WTC11 (cell line): ENCODE data around the gene CPNE4. TPM values are rescaled to one million over a fixed set of nuclear protein-coding genes. Genes with fewer than 3 reads are reported as not detected.

ENCODE experiments used
- ATAC-seq: fragments of 200-7000 bp; cut with Tn5 transposase; 2 replicates; pipeline ENCODE4 v1.10.0; 2021; ENCODE audit warnings: mild to moderate bottlenecking, moderate library complexity
- CTCF ChIA-PET: fragments of 300-600 bp; sonication (Branson Sonifier 250); formaldehyde crosslinking; loops from one replicate; lab custom pipeline; 2021; ENCODE audit warnings: antibody characterized with exemption; lab: Charles Lee
- POLR2A ChIA-PET: fragments of 350-600 bp; sonication (Branson Sonifier 250); formaldehyde crosslinking; loops from one replicate; lab custom pipeline; 2021; ENCODE audit warnings: antibody characterized with exemption; lab: Charles Lee
- DNase-seq: peaks from one replicate; pipeline ENCODE4 v3.0.0; 2021; ENCODE audit warnings: low spot score
- H3K27ac Mint-ChIP-seq: 2 replicates; pipeline ENCODE4 v1.8.0; 2021; ENCODE audit warnings: mixed read lengths
- H3K27me3 Mint-ChIP-seq: 2 replicates; pipeline ENCODE4 v1.8.0; 2021; ENCODE audit warnings: low read depth, mild to moderate bottlenecking, moderate library complexity, mixed read lengths
- H3K36me3 Mint-ChIP-seq: 2 replicates; pipeline ENCODE4 v1.8.0; 2021; ENCODE audit warnings: mixed read lengths
- H3K4me1 Mint-ChIP-seq: 2 replicates; pipeline ENCODE4 v1.8.0; 2022; ENCODE audit warnings: mixed read lengths
- H3K4me3 Mint-ChIP-seq: 2 replicates; pipeline ENCODE4 v1.8.0; 2021; ENCODE audit warnings: mild to moderate bottlenecking, moderate library complexity, mixed read lengths
- H3K9me3 Mint-ChIP-seq: 2 replicates; pipeline ENCODE4 v1.8.0; 2021; ENCODE audit warnings: mixed read lengths
- CREM ChIP-seq: sonication (generic); formaldehyde crosslinking; IDR thresholded peaks from 2 replicates; pipeline ENCODE4 v1.8.1; 2022; ENCODE audit warnings: mild to moderate bottlenecking, missing genetic modification reagents, moderate library complexity
- FOXK1 ChIP-seq: sonication (generic); formaldehyde crosslinking; IDR thresholded peaks from 2 replicates; pipeline ENCODE4 v1.8.0; 2022; ENCODE audit warnings: mild to moderate bottlenecking, moderate library complexity, missing genetic modification reagents
- GTF2I ChIP-seq: fragments of 250-450 bp; sonication (Bioruptor Pico); conservative IDR thresholded peaks from 2 replicates; pipeline ENCODE4 v1.4.0; 2021; ENCODE audit warnings: mild to moderate bottlenecking
- HMGA2 ChIP-seq: fragments of 250-450 bp; sonication (Bioruptor Pico); IDR thresholded peaks from 2 replicates; pipeline ENCODE4 v1.4.0; 2021; ENCODE audit warnings: mild to moderate bottlenecking, moderate library complexity
- NFYB ChIP-seq: sonication (generic); formaldehyde crosslinking; conservative IDR thresholded peaks from 2 replicates; pipeline ENCODE4 v1.8.0; 2022; ENCODE audit warnings: low read depth, missing genetic modification reagents
- RORB ChIP-seq: fragments of 250-450 bp; sonication (Bioruptor Pico); IDR thresholded peaks from 2 replicates; pipeline ENCODE4 v1.9.0; 2021; ENCODE audit warnings: mild to moderate bottlenecking
- SMAD4 ChIP-seq: sonication (generic); formaldehyde crosslinking; IDR thresholded peaks from 2 replicates; pipeline ENCODE4 v1.8.0; 2022; ENCODE audit warnings: mild to moderate bottlenecking, missing genetic modification reagents
- SOX15 ChIP-seq: fragments of 250-450 bp; sonication (Bioruptor Pico); IDR thresholded peaks from 2 replicates; pipeline ENCODE4 v1.9.0; 2021; ENCODE audit warnings: mild to moderate bottlenecking
- ZNF219 ChIP-seq: sonication (generic); formaldehyde crosslinking; IDR thresholded peaks from 2 replicates; pipeline ENCODE4 v1.8.0; 2023; ENCODE audit warnings: missing genetic modification reagents, mild to moderate bottlenecking, borderline replicate concordance
- ZNF232 ChIP-seq: sonication (generic); formaldehyde crosslinking; IDR thresholded peaks from 2 replicates; pipeline ENCODE4 v1.8.0; 2022; ENCODE audit warnings: mild to moderate bottlenecking, missing genetic modification reagents
- ZNF263 ChIP-seq: sonication (generic); formaldehyde crosslinking; IDR thresholded peaks from 2 replicates; pipeline ENCODE4 v1.8.1; 2022; ENCODE audit warnings: low read depth, mild to moderate bottlenecking, moderate library complexity, missing genetic modification reagents
- ZNF416 ChIP-seq: fragments of 250-450 bp; sonication (Bioruptor Pico); IDR thresholded peaks from 2 replicates; pipeline ENCODE4 v1.9.0; 2021; ENCODE audit warnings: mild to moderate bottlenecking, inconsistent platforms
- total RNA-seq: library from RNA; stranded (reverse); gene quantifications from 3 replicates; pipeline ENCODE4 v1.2.3, GENCODE V29; 2021
- TF ChIP-seq, protein P1 (sequence below): sonication (generic); formaldehyde crosslinking; IDR thresholded peaks from 2 replicates; pipeline ENCODE4 v1.8.1; 2023; ENCODE audit warnings: mild to moderate bottlenecking, missing genetic modification reagents
- TF ChIP-seq, protein P2 (sequence below): sonication (generic); formaldehyde crosslinking; IDR thresholded peaks from 2 replicates; pipeline ENCODE4 v1.8.0; 2022; ENCODE audit warnings: mild to moderate bottlenecking, missing genetic modification reagents
- TF ChIP-seq, protein P3 (sequence below): fragments of 250-450 bp; sonication (Bioruptor Pico); IDR thresholded peaks from 2 replicates; pipeline ENCODE4 v1.9.0; 2021; ENCODE audit warnings: mild to moderate bottlenecking, borderline replicate concordance
- TF ChIP-seq, protein P4 (sequence below): fragments of 250-450 bp; sonication (Bioruptor Pico); IDR thresholded peaks from 2 replicates; pipeline ENCODE4 v2.1.2; 2022; ENCODE audit warnings: mild to moderate bottlenecking, moderate library complexity
- TF ChIP-seq, protein P5 (sequence below): sonication (generic); formaldehyde crosslinking; IDR thresholded peaks from 2 replicates; pipeline ENCODE4 v1.8.1; 2022; ENCODE audit warnings: low read depth, missing genetic modification reagents, borderline replicate concordance
- TF ChIP-seq, protein P6 (sequence below): fragments of 250-450 bp; sonication (Bioruptor Pico); IDR thresholded peaks from 2 replicates; pipeline ENCODE4 v1.9.0; 2021; ENCODE audit warnings: mild to moderate bottlenecking
- TF ChIP-seq, protein P7 (sequence below): sonication (generic); formaldehyde crosslinking; IDR thresholded peaks from 2 replicates; pipeline ENCODE4 v1.8.1; 2023; ENCODE audit warnings: mild to moderate bottlenecking, moderate library complexity, missing genetic modification reagents
- TF ChIP-seq, protein P8 (sequence below): sonication (generic); formaldehyde crosslinking; IDR thresholded peaks from 2 replicates; pipeline ENCODE4 v1.8.0; 2022; ENCODE audit warnings: mild to moderate bottlenecking, missing genetic modification reagents

CPNE4 gene
- total RNA-seq, 1 experiment from 2014 or later = 2.4 TPM

DNA sequence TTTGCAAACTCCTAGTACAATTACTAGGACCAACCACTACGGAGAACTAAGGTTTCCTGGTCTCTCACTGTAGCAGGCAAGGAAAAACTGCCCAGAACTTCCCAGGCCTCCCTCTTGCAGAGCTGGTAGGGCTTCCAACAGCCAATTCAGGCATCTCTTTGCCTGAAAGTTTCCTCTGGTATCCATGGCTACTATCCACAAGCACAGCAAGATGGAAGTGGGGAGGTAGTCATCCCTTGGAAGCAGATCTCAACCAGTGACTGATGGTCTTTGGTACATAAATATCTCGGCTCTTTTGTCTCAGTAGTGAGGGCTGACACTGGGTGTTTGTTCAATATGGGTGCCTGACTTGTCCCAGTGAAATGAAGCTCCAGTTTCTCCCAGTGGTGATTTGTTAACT, 330.7 kb downstream of the CPNE4 start (continued):
- TF ChIP-seq, protein P1, sequence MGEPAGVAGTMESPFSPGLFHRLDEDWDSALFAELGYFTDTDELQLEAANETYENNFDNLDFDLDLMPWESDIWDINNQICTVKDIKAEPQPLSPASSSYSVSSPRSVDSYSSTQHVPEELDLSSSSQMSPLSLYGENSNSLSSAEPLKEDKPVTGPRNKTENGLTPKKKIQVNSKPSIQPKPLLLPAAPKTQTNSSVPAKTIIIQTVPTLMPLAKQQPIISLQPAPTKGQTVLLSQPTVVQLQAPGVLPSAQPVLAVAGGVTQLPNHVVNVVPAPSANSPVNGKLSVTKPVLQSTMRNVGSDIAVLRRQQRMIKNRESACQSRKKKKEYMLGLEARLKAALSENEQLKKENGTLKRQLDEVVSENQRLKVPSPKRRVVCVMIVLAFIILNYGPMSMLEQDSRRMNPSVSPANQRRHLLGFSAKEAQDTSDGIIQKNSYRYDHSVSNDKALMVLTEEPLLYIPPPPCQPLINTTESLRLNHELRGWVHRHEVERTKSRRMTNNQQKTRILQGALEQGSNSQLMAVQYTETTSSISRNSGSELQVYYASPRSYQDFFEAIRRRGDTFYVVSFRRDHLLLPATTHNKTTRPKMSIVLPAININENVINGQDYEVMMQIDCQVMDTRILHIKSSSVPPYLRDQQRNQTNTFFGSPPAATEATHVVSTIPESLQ (CRISPR knock-in tag) = no peak
- TF ChIP-seq, protein P2, sequence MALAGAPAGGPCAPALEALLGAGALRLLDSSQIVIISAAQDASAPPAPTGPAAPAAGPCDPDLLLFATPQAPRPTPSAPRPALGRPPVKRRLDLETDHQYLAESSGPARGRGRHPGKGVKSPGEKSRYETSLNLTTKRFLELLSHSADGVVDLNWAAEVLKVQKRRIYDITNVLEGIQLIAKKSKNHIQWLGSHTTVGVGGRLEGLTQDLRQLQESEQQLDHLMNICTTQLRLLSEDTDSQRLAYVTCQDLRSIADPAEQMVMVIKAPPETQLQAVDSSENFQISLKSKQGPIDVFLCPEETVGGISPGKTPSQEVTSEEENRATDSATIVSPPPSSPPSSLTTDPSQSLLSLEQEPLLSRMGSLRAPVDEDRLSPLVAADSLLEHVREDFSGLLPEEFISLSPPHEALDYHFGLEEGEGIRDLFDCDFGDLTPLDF (CRISPR knock-in tag) = no peak
- TF ChIP-seq, protein P3, sequence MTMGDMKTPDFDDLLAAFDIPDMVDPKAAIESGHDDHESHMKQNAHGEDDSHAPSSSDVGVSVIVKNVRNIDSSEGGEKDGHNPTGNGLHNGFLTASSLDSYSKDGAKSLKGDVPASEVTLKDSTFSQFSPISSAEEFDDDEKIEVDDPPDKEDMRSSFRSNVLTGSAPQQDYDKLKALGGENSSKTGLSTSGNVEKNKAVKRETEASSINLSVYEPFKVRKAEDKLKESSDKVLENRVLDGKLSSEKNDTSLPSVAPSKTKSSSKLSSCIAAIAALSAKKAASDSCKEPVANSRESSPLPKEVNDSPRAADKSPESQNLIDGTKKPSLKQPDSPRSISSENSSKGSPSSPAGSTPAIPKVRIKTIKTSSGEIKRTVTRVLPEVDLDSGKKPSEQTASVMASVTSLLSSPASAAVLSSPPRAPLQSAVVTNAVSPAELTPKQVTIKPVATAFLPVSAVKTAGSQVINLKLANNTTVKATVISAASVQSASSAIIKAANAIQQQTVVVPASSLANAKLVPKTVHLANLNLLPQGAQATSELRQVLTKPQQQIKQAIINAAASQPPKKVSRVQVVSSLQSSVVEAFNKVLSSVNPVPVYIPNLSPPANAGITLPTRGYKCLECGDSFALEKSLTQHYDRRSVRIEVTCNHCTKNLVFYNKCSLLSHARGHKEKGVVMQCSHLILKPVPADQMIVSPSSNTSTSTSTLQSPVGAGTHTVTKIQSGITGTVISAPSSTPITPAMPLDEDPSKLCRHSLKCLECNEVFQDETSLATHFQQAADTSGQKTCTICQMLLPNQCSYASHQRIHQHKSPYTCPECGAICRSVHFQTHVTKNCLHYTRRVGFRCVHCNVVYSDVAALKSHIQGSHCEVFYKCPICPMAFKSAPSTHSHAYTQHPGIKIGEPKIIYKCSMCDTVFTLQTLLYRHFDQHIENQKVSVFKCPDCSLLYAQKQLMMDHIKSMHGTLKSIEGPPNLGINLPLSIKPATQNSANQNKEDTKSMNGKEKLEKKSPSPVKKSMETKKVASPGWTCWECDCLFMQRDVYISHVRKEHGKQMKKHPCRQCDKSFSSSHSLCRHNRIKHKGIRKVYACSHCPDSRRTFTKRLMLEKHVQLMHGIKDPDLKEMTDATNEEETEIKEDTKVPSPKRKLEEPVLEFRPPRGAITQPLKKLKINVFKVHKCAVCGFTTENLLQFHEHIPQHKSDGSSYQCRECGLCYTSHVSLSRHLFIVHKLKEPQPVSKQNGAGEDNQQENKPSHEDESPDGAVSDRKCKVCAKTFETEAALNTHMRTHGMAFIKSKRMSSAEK (CRISPR knock-in tag) = no peak
- TF ChIP-seq, protein P4, sequence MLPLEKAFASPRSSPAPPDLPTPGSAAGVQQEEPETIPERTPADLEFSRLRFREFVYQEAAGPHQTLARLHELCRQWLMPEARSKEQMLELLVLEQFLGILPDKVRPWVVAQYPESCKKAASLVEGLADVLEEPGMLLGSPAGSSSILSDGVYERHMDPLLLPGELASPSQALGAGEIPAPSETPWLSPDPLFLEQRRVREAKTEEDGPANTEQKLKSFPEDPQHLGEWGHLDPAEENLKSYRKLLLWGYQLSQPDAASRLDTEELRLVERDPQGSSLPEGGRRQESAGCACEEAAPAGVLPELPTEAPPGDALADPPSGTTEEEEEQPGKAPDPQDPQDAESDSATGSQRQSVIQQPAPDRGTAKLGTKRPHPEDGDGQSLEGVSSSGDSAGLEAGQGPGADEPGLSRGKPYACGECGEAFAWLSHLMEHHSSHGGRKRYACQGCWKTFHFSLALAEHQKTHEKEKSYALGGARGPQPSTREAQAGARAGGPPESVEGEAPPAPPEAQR (CRISPR knock-in tag) = no peak
- TF ChIP-seq CREM (CRISPR knock-in tag) (no peak), RORB (CRISPR knock-in tag) (no peak), ZNF232 (no peak)

DNA sequence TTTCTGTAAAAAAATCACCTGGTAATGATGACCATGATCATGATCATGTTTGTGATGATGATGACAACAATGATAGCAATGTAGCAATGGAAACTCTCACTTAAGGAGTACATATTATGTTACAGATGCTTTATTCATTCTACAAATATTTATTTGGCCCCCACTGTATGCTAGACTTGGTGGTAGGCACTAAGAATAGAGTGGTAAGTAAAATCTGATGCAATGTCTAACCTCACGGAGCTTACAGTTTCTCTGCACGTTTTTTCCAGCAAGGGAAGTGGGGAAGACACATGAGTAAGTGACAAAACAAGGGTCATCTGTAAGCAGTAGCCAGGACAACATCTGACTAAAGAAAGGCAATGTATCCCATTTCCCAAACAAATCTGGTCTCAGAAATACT, 332.7 kb downstream of the CPNE4 start:
- Mint-ChIP-seq H3K9me3 (peaks cover 8% of the 10 kb centered on the region), H3K4me3 (no peak overlapping the region), H3K27ac (no peak overlapping the region), H3K27me3 (no peaks in the 10 kb centered on the region), H3K36me3 (no peaks in the 10 kb centered on the region), H3K4me1 (peaks cover 42% of the 10 kb centered on the region)
- TF ChIP-seq NFYB (CRISPR knock-in tag) (no peak), FOXK1 (CRISPR knock-in tag) (no peak), SOX15 (CRISPR knock-in tag) (no peak), ZNF263 (CRISPR knock-in tag) (no peak), SMAD4 (no peak)
- TF ChIP-seq, protein P5, sequence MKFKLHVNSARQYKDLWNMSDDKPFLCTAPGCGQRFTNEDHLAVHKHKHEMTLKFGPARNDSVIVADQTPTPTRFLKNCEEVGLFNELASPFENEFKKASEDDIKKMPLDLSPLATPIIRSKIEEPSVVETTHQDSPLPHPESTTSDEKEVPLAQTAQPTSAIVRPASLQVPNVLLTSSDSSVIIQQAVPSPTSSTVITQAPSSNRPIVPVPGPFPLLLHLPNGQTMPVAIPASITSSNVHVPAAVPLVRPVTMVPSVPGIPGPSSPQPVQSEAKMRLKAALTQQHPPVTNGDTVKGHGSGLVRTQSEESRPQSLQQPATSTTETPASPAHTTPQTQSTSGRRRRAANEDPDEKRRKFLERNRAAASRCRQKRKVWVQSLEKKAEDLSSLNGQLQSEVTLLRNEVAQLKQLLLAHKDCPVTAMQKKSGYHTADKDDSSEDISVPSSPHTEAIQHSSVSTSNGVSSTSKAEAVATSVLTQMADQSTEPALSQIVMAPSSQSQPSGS (CRISPR knock-in tag) = no peak
- ATAC-seq (no peak), DNase-seq (no peak)
- CTCF ChIA-PET = no interaction called here
- POLR2A ChIA-PET = no interaction called here

DNA sequence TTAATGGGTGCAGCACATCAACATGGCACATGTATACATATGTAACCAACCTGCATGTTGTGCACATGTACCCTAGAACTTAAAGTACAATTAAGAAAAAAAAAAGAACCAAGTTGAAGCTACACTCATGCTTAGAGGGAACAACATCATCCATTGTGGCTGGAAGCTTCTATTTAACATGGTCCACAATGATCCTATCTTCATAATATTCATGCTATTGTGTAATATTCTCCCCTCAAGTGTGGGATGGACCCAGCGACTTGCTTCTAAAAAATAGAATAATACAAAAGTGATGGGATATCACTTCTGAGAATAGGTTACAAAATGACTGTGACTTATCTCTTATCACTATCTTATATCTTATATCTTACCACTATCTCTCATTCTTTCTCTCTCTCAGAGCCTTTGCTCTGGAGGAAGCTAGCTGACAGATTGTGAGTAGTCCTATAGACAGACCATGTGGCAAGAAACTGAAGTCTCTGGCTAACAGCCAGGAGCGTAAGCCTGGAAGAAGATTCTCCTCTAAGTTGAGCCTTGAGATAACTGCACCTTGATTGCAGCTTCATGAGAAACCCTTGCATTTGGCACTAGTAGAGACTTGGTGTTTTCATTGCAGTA, 333.6 kb downstream of the CPNE4 start:
- H3K36me3 Mint-ChIP-seq = no peaks in the 10 kb centered on the region
- POLR2A ChIA-PET = no interaction called here
- peaks cover 33% of the 10 kb centered on the region for H3K4me1 Mint-ChIP-seq
- no peak overlapping the region for H3K27ac Mint-ChIP-seq
- peaks cover 3% of the 10 kb centered on the region for H3K9me3 Mint-ChIP-seq
- H3K27me3 Mint-ChIP-seq = no peaks in the 10 kb centered on the region
- ATAC-seq = no peak
- CTCF ChIA-PET = no interaction called here
- DNase-seq = no peak
- H3K4me3 Mint-ChIP-seq = no peak overlapping the region
- no peak for TF ChIP-seq ZNF263 (CRISPR knock-in tag)
- TF ChIP-seq, protein P6, sequence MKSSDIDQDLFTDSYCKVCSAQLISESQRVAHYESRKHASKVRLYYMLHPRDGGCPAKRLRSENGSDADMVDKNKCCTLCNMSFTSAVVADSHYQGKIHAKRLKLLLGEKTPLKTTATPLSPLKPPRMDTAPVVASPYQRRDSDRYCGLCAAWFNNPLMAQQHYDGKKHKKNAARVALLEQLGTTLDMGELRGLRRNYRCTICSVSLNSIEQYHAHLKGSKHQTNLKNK (CRISPR knock-in tag) = no peak
- TF ChIP-seq ZNF416 (CRISPR knock-in tag) = no peak
- no peak for TF ChIP-seq GTF2I
- no peak for TF ChIP-seq HMGA2 (CRISPR knock-in tag)
- TF ChIP-seq ZNF219 = no peak
- TF ChIP-seq, protein P7, sequence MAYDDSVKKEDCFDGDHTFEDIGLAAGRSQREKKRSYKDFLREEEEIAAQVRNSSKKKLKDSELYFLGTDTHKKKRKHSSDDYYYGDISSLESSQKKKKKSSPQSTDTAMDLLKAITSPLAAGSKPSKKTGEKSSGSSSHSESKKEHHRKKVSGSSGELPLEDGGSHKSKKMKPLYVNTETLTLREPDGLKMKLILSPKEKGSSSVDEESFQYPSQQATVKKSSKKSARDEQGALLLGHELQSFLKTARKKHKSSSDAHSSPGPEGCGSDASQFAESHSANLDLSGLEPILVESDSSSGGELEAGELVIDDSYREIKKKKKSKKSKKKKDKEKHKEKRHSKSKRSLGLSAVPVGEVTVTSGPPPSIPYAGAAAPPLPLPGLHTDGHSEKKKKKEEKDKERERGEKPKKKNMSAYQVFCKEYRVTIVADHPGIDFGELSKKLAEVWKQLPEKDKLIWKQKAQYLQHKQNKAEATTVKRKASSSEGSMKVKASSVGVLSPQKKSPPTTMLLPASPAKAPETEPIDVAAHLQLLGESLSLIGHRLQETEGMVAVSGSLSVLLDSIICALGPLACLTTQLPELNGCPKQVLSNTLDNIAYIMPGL = no peak
- TF ChIP-seq, protein P8, sequence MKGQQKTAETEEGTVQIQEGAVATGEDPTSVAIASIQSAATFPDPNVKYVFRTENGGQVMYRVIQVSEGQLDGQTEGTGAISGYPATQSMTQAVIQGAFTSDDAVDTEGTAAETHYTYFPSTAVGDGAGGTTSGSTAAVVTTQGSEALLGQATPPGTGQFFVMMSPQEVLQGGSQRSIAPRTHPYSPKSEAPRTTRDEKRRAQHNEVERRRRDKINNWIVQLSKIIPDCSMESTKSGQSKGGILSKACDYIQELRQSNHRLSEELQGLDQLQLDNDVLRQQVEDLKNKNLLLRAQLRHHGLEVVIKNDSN (CRISPR knock-in tag) = no peak
